Activated CD8-positive, alpha-beta memory T cell treated with anti-CD3 and anti-CD28 coated beads for 1 hour (primary cell): ENCODE results near the gene MYO7B.

Experiments
- DNase-seq, 2 donors: peaks; one replicate each; pipeline ENCODE4 v3.0.0-alpha.2; 2020; ENCODE audit warnings: low read depth in 1 of 2; ENCODE audit errors: extremely low read depth in 1 of 2

The MYO7B gene

GRCh38 chr2:127634626-127635379 is 99.3 kb downstream of the MYO7B start:
- DNase-seq: no peak

- DNase-seq: no peak
Measured at GRCh38 chr2:127635380-127636237, 100.1 kb downstream of the MYO7B start.

GRCh38 chr2:127636248-127637235 is 101.1 kb downstream of the MYO7B start:
- no peak for DNase-seq

GRCh38 chr2:127637236-127637630 is 101.8 kb downstream of the MYO7B start:
- DNase-seq: no peak

- DNase-seq: no peak
Measured at GRCh38 chr2:127637725-127638252, 102.3 kb downstream of the MYO7B start.

- no peak for DNase-seq
Measured at GRCh38 chr2:127638361-127639110, 103.1 kb downstream of the MYO7B start.

GRCh38 chr2:127639111-127639474 is 103.6 kb downstream of the MYO7B start:
- no peak for DNase-seq

- DNase-seq: no peak
Measured at GRCh38 chr2:127640082-127641072, 104.9 kb downstream of the MYO7B start.

GRCh38 chr2:127641133-127641532 is 105.7 kb downstream of the MYO7B start:
- DNase-seq: no peak

GRCh38 chr2:127641846-127642507 is 106.5 kb downstream of the MYO7B start:
- peak in 1 of 2 donors; percentile 28 for DNase-seq

- no peak for DNase-seq
Measured at GRCh38 chr2:127642706-127643438, 107.4 kb downstream of the MYO7B start.

GRCh38 chr2:127643439-127644065 is 108.1 kb downstream of the MYO7B start:
- no peak for DNase-seq

GRCh38 chr2:127644066-127645025 is 108.9 kb downstream of the MYO7B start:
- no peak for DNase-seq

- DNase-seq: no peak
Measured at GRCh38 chr2:127645026-127645394, 109.5 kb downstream of the MYO7B start.

GRCh38 chr2:127645395-127646291 is 110.2 kb downstream of the MYO7B start, which contains the start of gene GPR17:
TSS of gene GPR17 (plus strand) at chr2:127646153. CDS start at chr2:127650736, 4,583 bp downstream.
- no peak for DNase-seq
